GM10266 (cell line): Measurements from ENCODE around the gene SEC31A.

ENCODE experiments used
- DNase-seq: peaks from one replicate; pipeline ENCODE4 v3.0.0; 2012; ENCODE audit errors: extremely low spot score
- CTCF ChIP-seq: IDR thresholded peaks from 2 replicates; pipeline ENCODE4 v1.5.1; 2012; ENCODE audit warnings: mild to moderate bottlenecking, low read depth; ENCODE audit not compliant: control insufficient read depth, insufficient read depth; ENCODE audit errors: missing control alignments

Gene SEC31A

GRCh38 chr4:82811392-82811791 is 79.6 kb downstream of the SEC31A start:
- DNase-seq: no peak
- no peak for TF ChIP-seq CTCF

GRCh38 chr4:82810176-82810575 is 80.8 kb downstream of the SEC31A start:
- TF ChIP-seq CTCF: no peak

GRCh38 chr4:82809619-82810018 is 81.3 kb downstream of the SEC31A start:
- DNase-seq: no peak
- no peak for TF ChIP-seq CTCF

More at GRCh38 chr4:82810176-82810575, 80.8 kb downstream of the SEC31A start:
- no peak for DNase-seq

DNA sequence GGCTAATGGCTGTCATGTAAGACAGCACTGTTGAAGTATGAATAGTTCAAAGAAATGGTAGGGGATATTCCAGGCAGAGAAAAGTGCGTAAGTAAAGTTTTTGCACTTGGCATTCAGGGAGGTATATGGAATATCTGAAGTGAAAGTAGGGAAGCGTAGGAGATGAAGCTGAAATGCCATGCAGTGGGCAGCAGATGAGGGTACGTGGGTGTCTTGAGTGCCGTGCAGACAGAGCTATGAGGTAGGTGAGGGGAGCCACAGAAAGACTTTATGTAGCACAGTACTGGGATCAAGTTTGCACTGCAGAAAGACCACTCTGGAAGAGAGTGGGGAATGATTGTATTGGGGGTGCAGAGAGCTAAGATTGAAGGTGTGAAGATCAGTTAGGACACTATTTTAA is 87.2 kb downstream of the SEC31A start:
- TF ChIP-seq CTCF: no peak
- DNase-seq: no peak

- no peak for DNase-seq
- no peak for TF ChIP-seq CTCF
Measured at GRCh38 chr4:82802911-82803310, 88.0 kb downstream of the SEC31A start.

DNA sequence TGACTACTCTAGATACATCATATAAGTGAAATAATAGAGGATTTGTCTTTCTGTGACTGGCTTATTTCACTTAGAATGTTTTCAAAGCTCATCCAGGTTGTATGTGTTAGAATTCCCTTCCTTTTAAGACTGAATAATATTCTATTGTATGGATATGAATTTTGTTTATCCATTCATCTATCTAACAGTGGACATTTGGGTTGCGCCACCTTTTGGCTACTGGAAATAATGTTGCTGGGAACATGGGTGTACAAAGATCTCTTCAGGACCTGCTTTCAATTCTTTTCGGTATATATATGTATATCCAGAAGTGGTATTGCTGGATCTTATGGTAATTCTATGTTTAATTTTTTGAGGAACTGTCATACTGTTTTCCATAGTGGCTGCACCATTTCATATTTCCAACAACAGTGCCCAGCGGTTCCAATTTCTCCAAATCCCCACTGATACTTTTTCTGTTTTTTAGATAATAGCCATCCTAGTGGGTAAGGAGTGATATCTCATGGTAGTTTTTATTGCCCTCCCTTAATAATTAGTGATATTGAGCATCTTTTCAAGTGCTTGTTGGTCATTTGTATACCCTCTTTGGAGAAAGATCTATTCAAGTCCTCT is 88.9 kb downstream of the SEC31A start:
- TF ChIP-seq CTCF: peak; percentile 30
- DNase-seq: no peak

DNA sequence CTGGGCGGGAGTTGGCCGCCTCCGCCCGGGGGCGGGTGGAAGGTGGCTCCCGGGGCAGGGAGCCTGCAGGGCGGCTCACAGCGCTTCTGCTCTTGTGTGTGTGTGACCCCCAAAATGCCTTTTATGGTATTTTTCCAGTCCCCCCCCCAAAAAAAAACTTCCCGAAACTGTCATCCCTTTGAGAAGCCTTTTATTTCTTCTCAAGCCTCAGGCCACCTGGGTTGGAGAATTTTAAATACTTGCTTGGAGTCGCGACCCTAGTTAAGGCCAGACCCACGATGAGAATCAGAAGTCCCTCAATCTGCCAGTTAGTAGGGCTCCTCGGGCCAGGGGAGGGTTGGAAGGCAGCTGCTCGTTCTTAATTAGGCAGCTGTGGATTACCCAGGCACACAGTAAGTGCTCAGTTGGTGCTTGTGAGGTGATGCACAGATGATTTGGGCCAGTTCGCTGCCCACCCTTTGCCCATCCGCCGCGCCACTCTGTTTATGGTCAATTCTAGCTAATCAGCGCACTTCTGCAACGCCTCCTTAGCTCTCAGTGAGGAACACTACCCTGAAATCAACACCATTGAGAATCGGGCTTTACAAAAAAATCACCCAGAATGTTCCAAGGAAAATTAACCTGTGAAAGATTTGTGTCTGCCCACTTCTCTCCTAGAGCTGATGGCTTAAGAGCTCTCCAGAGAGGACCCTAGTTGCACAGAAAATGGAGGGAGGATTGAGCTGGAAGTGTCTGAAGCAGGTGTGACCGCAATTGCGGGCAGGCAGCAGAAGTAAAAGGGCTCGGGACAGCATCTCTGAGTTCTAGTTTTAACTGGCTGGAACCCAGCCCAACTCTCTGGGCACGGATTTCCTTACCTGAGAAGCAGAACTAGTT is 91.7 kb downstream of the SEC31A start:
- peak; percentile 43 for DNase-seq

More for the DNA sequence above, 91.7 kb downstream of the SEC31A start:
- TF ChIP-seq CTCF: no peak
